Liver (tissue), 9 donors: Measurements from ENCODE around the gene SLC13A1. TPM values are rescaled to one million over a fixed set of nuclear protein-coding genes. Genes with fewer than 3 reads are reported as not detected.

Source experiments
- DNase-seq: peaks from one replicate; pipeline ENCODE4 v3.0.0-alpha.2; 2017; ENCODE audit warnings: low spot score
- H3K27ac ChIP-seq, 2 donors: one replicate each; pipeline ENCODE4 v1.7.0; 2013; ENCODE audit warnings: inconsistent platforms in 2 of 2, low read length in 2 of 2, control low read depth in 1 of 2, low read depth in 1 of 2, mild to moderate bottlenecking in 1 of 2
- H3K27me3 ChIP-seq, 4 donors: one replicate each; pipeline versions ENCODE4 v1.6.1 to v1.7.0; 2013; ENCODE audit warnings: low read length in 3 of 4, inconsistent platforms in 1 of 4, mild to moderate bottlenecking in 1 of 4, moderate library complexity in 1 of 4; ENCODE audit not compliant: control insufficient read depth in 4 of 4, insufficient read depth in 4 of 4
- H3K36me3 ChIP-seq, 4 donors: one replicate each; pipeline versions ENCODE4 v1.6.1 to v1.7.0; 2013; ENCODE audit warnings: low read length in 3 of 4, mild to moderate bottlenecking in 3 of 4, low read depth in 1 of 4, moderate library complexity in 1 of 4; ENCODE audit not compliant: control insufficient read depth in 4 of 4, insufficient read depth in 3 of 4
- H3K4me1 ChIP-seq, 4 donors: one replicate each; pipeline versions ENCODE4 v1.6.1 to v1.7.0; 2013; ENCODE audit warnings: low read length in 3 of 4, mild to moderate bottlenecking in 3 of 4, moderate library complexity in 1 of 4; ENCODE audit not compliant: control insufficient read depth in 4 of 4, insufficient read depth in 4 of 4
- H3K4me3 ChIP-seq, 3 donors: one replicate each; pipeline versions ENCODE4 v1.6.1 to v1.7.0; 2013; ENCODE audit warnings: low read length in 3 of 3, control low read depth in 1 of 3, low read depth in 1 of 3, mild to moderate bottlenecking in 1 of 3
- H3K9ac ChIP-seq, 2 donors: one replicate each; pipeline ENCODE4 v1.7.0; 2013; ENCODE audit warnings: low read length in 2 of 2, mild to moderate bottlenecking in 2 of 2, moderate library complexity in 2 of 2, control low read depth in 1 of 2, low read depth in 1 of 2
- H3K9me3 ChIP-seq, 4 donors: one replicate each; pipeline versions ENCODE4 v1.6.1 to v1.7.0; 2013; ENCODE audit warnings: low read length in 3 of 4; ENCODE audit not compliant: control insufficient read depth in 4 of 4
- CTCF ChIP-seq: fragments of 150-350 bp; IDR thresholded peaks from 2 replicates; pipeline ENCODE4 v1.5.1; 2017; ENCODE audit warnings: improper control_type of control experiment, low read depth, low read length; ENCODE audit not compliant: missing input control
- FOXA1 ChIP-seq: IDR thresholded peaks from 2 replicates; pipeline ENCODE4 v1.6.1; 2016; ENCODE audit warnings: antibody characterized with exemption
- FOXA2 ChIP-seq: IDR thresholded peaks from 2 replicates; pipeline ENCODE4 v1.6.1; 2016; ENCODE audit warnings: antibody characterized with exemption
- GABPA ChIP-seq, 2 donors: IDR thresholded peaks in 1 of 2; conservative IDR thresholded peaks in 1 of 2; 2 replicates each; pipeline ENCODE4 v1.6.1; 2016; ENCODE audit warnings: antibody characterized with exemption in 2 of 2, mild to moderate bottlenecking in 1 of 2, moderate library complexity in 1 of 2
- HNF4G ChIP-seq: IDR thresholded peaks from 2 replicates; pipeline ENCODE4 v1.6.1; 2016; ENCODE audit warnings: antibody characterized with exemption
- RXRA ChIP-seq, 2 donors: IDR thresholded peaks; 2 replicates each; pipeline ENCODE4 v1.6.1; 2017 to 2018; ENCODE audit warnings: antibody characterized with exemption in 2 of 2, mild to moderate bottlenecking in 1 of 2
- SP1 ChIP-seq: IDR thresholded peaks from 2 replicates; pipeline ENCODE4 v1.6.1; 2018; ENCODE audit warnings: antibody characterized with exemption, mild to moderate bottlenecking
- TAF1 ChIP-seq: conservative IDR thresholded peaks from 2 replicates; pipeline ENCODE4 v1.6.1; 2016; ENCODE audit warnings: antibody characterized with exemption, mild to moderate bottlenecking
- YY1 ChIP-seq: IDR thresholded peaks from 2 replicates; pipeline ENCODE4 v1.6.1; 2016; ENCODE audit warnings: antibody characterized with exemption, mild to moderate bottlenecking
- polyA plus RNA-seq, 2 donors: library from polyadenylated mRNA; stranded (reverse) in 1 of 2; unstranded in 1 of 2; fragments of 200-250 nt in 1 of 2; fragments of >200 nt in 1 of 2; fragmentation: Nextera tagmentation in 1 of 2; extraction: Ambion mirVana in 1 of 2; gene quantifications; one replicate each; pipeline versions ENCODE4 v1.2.1 to v1.2.3, GENCODE V29; 2013 to 2015
- total RNA-seq, 2 donors: library from RNA; depleted of rRNA; stranded (reverse); fragments of >200 nt; gene quantifications; one replicate each; pipeline ENCODE4 v1.2.3, GENCODE V29; 2014
- TF ChIP-seq, protein P1 (sequence below): IDR thresholded peaks from 2 replicates; pipeline ENCODE4 v1.6.1; 2016; ENCODE audit warnings: antibody characterized with exemption, mild to moderate bottlenecking
- TF ChIP-seq, protein P2 (sequence below): IDR thresholded peaks from 2 replicates; pipeline ENCODE4 v1.6.1; 2016; ENCODE audit warnings: antibody characterized with exemption
- TF ChIP-seq, protein P3 (sequence below): IDR thresholded peaks from 2 replicates; pipeline ENCODE4 v1.6.1; 2016; ENCODE audit warnings: antibody characterized with exemption
- TF ChIP-seq, protein P4 (sequence below): IDR thresholded peaks from 2 replicates; pipeline ENCODE4 v1.6.1; 2016; ENCODE audit warnings: antibody characterized with exemption
- donor health status: healthy.
- donor health status: healthy.
- donor health status: healthy.
- donor health status: healthy.
- donor health status: healthy.

SLC13A1 gene
- total and polyA plus RNA-seq, 4 donors = not detected

DNA sequence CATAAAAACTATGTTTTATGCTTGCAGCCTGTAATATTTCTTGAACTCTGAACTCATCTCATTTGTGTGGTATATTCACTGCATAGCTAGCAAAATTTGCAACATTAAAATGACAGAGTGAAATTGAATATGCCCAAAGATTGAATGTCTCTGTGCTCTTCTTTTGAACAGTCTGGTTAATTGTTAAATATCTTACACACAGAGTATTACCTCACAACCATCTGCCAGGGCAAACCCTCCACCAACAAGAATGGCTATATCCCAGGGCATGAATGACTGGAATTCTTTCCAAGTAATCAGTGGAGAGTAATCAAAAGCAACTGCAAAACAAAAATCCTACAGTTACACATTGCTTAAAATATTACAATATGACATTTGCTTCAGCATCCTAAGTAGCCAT lies 76.9 kb downstream of the SLC13A1 start:
- DNase-seq = no peak
- Histone ChIP-seq H3K9me3 (no peaks in the 10 kb centered on the region), H3K27me3 (no peaks in the 10 kb centered on the region), H3K4me3 (no peak overlapping the region), H3K27ac (no peak overlapping the region), H3K4me1 (no peaks in the 10 kb centered on the region), H3K36me3 (no peaks in the 10 kb centered on the region), H3K9ac (no peak overlapping the region)
- no peak for TF ChIP-seq HNF4G
- no peak for TF ChIP-seq RXRA (IDR thresholded peaks at IDR 0.05)
- TF ChIP-seq GABPA (IDR thresholded peaks at IDR 0.05 in 1 of 2, conservative IDR thresholded peaks at IDR 0.05 in 1 of 2) = no peak
- TF ChIP-seq FOXA2 = no peak
- TF ChIP-seq, protein P1, sequence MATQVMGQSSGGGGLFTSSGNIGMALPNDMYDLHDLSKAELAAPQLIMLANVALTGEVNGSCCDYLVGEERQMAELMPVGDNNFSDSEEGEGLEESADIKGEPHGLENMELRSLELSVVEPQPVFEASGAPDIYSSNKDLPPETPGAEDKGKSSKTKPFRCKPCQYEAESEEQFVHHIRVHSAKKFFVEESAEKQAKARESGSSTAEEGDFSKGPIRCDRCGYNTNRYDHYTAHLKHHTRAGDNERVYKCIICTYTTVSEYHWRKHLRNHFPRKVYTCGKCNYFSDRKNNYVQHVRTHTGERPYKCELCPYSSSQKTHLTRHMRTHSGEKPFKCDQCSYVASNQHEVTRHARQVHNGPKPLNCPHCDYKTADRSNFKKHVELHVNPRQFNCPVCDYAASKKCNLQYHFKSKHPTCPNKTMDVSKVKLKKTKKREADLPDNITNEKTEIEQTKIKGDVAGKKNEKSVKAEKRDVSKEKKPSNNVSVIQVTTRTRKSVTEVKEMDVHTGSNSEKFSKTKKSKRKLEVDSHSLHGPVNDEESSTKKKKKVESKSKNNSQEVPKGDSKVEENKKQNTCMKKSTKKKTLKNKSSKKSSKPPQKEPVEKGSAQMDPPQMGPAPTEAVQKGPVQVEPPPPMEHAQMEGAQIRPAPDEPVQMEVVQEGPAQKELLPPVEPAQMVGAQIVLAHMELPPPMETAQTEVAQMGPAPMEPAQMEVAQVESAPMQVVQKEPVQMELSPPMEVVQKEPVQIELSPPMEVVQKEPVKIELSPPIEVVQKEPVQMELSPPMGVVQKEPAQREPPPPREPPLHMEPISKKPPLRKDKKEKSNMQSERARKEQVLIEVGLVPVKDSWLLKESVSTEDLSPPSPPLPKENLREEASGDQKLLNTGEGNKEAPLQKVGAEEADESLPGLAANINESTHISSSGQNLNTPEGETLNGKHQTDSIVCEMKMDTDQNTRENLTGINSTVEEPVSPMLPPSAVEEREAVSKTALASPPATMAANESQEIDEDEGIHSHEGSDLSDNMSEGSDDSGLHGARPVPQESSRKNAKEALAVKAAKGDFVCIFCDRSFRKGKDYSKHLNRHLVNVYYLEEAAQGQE = no peak
- TF ChIP-seq, protein P2, sequence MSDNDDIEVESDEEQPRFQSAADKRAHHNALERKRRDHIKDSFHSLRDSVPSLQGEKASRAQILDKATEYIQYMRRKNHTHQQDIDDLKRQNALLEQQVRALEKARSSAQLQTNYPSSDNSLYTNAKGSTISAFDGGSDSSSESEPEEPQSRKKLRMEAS = no peak
- no peak for TF ChIP-seq FOXA1
- TF ChIP-seq, protein P3, sequence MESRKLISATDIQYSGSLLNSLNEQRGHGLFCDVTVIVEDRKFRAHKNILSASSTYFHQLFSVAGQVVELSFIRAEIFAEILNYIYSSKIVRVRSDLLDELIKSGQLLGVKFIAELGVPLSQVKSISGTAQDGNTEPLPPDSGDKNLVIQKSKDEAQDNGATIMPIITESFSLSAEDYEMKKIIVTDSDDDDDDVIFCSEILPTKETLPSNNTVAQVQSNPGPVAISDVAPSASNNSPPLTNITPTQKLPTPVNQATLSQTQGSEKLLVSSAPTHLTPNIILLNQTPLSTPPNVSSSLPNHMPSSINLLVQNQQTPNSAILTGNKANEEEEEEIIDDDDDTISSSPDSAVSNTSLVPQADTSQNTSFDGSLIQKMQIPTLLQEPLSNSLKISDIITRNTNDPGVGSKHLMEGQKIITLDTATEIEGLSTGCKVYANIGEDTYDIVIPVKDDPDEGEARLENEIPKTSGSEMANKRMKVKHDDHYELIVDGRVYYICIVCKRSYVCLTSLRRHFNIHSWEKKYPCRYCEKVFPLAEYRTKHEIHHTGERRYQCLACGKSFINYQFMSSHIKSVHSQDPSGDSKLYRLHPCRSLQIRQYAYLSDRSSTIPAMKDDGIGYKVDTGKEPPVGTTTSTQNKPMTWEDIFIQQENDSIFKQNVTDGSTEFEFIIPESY = no peak
- TF ChIP-seq YY1 = no peak
- no peak for TF ChIP-seq SP1
- TF ChIP-seq CTCF = no peak
- TF ChIP-seq TAF1 = no peak

DNA sequence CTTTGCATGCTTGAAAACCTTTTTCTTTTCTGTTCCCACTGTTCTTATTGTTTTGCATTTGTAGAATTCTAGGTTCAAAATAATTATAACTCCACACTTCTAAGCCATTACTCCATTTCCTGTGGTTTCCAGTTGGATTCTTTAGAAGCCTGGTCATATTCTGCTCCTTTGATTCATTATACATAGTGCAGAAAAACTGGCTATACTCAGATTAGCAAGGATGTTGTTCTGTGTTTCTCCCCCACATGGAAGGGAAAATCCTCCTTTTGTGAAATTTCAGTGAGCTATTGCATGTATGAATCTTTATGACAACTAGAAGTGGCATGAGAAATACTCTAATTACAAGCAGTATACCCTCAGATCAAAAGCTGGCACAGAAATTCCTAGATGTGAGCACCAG lies 79.5 kb downstream of the SLC13A1 start:
- H3K36me3 ChIP-seq = no peaks in the 10 kb centered on the region
- no peak for DNase-seq
- TF ChIP-seq, protein P1 = no peak
- TF ChIP-seq TAF1 (no peak), HNF4G (no peak)
- TF ChIP-seq, protein P4, sequence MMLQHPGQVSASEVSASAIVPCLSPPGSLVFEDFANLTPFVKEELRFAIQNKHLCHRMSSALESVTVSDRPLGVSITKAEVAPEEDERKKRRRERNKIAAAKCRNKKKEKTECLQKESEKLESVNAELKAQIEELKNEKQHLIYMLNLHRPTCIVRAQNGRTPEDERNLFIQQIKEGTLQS = no peak
- TF ChIP-seq, protein P2 = no peak
- no peak overlapping the region for H3K4me3 ChIP-seq
- H3K27ac ChIP-seq = no peak overlapping the region
- no peaks in the 10 kb centered on the region for H3K4me1 ChIP-seq
- no peaks in the 10 kb centered on the region for H3K27me3 ChIP-seq
- no peak overlapping the region for H3K9ac ChIP-seq
- H3K9me3 ChIP-seq = no peaks in the 10 kb centered on the region
